GM23338 (cell line): Measurements from ENCODE around the gene LRRC8B.

Experiments
- CREB1 ChIP-seq: fragments of 250-450 bp; sonication (Bioruptor Pico); IDR thresholded peaks from 2 replicates; pipeline ENCODE4 v1.5.0; 2020; ENCODE audit warnings: low read depth, mild to moderate bottlenecking, moderate library complexity
- CTCF ChIP-seq, 2 experiments: fragments of 200-600 bp in 1 of 2; sonication (generic) in 1 of 2; conservative IDR thresholded peaks; 2 replicates each; pipeline versions ENCODE4 v1.5.1 to v1.6.1; 2016 to 2017; ENCODE audit warnings: antibody characterized with exemption in 2 of 2, low read depth in 2 of 2, mild to moderate bottlenecking in 2 of 2, moderate library complexity in 1 of 2
- ETS1 ChIP-seq: IDR thresholded peaks from 2 replicates; pipeline ENCODE4 v1.6.1; 2016; ENCODE audit warnings: antibody characterized with exemption
- EZH2 ChIP-seq: fragments of 200-600 bp; sonication (generic); IDR thresholded peaks from one replicate; pipeline ENCODE4 v1.8.0; 2017; ENCODE audit warnings: antibody characterized with exemption, mild to moderate bottlenecking, low read depth; ENCODE audit not compliant: unreplicated experiment
- EZH2phosphoT487 ChIP-seq: fragments of 200-600 bp; sonication (generic); IDR thresholded peaks from one replicate; pipeline ENCODE4 v1.8.1; 2018; ENCODE audit warnings: antibody characterized with exemption; ENCODE audit not compliant: unreplicated experiment
- JUNB ChIP-seq: IDR thresholded peaks from one replicate; pipeline ENCODE4 v1.6.1; 2016; ENCODE audit warnings: antibody characterized with exemption; ENCODE audit not compliant: unreplicated experiment
- NANOG ChIP-seq: IDR thresholded peaks from 2 replicates; pipeline ENCODE4 v1.6.1; 2016; ENCODE audit warnings: antibody characterized with exemption, borderline replicate concordance
- POLR2AphosphoS5 ChIP-seq: IDR thresholded peaks from 2 replicates; pipeline ENCODE4 v1.6.1; 2016; ENCODE audit warnings: antibody characterized with exemption, low read depth
- REST ChIP-seq: IDR thresholded peaks from one replicate; pipeline ENCODE4 v1.6.1; 2018; ENCODE audit warnings: antibody characterized with exemption; ENCODE audit not compliant: unreplicated experiment
- STAT1 ChIP-seq: IDR thresholded peaks from one replicate; pipeline ENCODE4 v1.6.1; 2016; ENCODE audit warnings: antibody characterized with exemption; ENCODE audit not compliant: unreplicated experiment
- ZNF114 ChIP-seq: fragments of 250-450 bp; sonication (Bioruptor Pico); IDR thresholded peaks from 2 replicates; pipeline ENCODE4 v1.5.0; 2020; ENCODE audit warnings: mild to moderate bottlenecking, moderate library complexity
- ZNF331 ChIP-seq: fragments of 250-450 bp; sonication (Bioruptor Pico); IDR thresholded peaks from 2 replicates; pipeline ENCODE4 v1.5.0; 2020; ENCODE audit warnings: low read depth, mild to moderate bottlenecking, moderate library complexity
- ZNF462 ChIP-seq: fragments of 250-450 bp; sonication (Bioruptor Pico); IDR thresholded peaks from 2 replicates; pipeline ENCODE4 v1.5.0; 2020; ENCODE audit warnings: mild to moderate bottlenecking, moderate library complexity

GRCh38 chr1:89518221-89518631 lies 6.4 kb upstream of the LRRC8B start:
- TF ChIP-seq CTCF (conservative IDR thresholded peaks at IDR 0.05; ENCODE audit: low read depth in 2 of 2) (no peak), REST (no peak), POLR2AphosphoS5 (no peak), EZH2 (no peak), CREB1 (CRISPR knock-in tag) (no peak), EZH2phosphoT487 (no peak), ETS1 (no peak), JUNB (no peak), ZNF114 (CRISPR knock-in tag) (no peak), STAT1 (no peak), NANOG (no peak), ZNF331 (no peak), ZNF462 (no peak)
